AG09319 (cell line): ENCODE measurements around the gene SMARCC1.

Source experiments
- DNase-seq: peaks from one replicate; pipeline ENCODE4 v3.0.0-alpha.2; 2010; ENCODE audit warnings: low read depth; ENCODE audit errors: extremely low read depth
- TF ChIP-seq, protein P1 (sequence below): IDR thresholded peaks from 2 replicates; pipeline ENCODE4 v1.5.1; 2011; ENCODE audit warnings: low read depth, mild to moderate bottlenecking, inconsistent platforms, low read length, moderate library complexity

Gene SMARCC1

DNA sequence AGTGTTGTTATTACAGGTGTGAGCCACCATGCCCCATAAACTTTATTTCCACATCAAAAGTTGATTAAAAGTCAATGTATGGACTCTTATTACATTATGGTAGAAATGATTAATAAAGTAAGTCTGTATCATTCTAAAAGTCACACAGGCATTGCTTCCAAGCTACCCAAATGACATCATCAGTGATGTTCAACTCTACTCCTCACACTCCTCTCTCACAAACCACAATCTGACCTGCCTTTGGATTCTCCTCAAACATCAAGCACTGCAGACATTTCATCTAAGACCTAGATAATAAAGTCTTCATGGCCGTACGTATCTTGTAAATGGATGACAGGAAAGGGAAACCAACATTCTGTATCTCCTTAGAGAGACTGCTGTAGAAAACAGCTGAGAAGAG lies 68.0 kb downstream of the SMARCC1 start:
- no peak for DNase-seq

DNA sequence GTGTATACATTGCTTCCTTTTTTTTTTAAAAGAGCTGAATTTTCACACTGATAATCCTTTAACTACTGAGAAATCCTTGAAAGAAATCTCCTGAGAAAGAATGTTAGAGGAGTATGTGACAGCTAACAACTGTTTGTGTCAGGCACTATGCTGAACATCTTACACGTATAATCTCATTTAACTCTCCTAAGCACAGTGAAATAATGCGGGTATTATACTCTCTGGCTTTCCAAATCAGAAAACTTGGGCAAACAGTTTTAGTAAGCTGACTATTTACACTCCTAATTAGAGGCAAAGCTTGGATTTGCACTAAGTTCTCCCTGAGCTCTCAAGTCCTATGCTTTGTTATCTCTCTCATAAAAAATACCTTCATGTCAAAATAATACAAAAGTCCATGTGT lies 69.3 kb downstream of the SMARCC1 start:
- TF ChIP-seq, protein P1, sequence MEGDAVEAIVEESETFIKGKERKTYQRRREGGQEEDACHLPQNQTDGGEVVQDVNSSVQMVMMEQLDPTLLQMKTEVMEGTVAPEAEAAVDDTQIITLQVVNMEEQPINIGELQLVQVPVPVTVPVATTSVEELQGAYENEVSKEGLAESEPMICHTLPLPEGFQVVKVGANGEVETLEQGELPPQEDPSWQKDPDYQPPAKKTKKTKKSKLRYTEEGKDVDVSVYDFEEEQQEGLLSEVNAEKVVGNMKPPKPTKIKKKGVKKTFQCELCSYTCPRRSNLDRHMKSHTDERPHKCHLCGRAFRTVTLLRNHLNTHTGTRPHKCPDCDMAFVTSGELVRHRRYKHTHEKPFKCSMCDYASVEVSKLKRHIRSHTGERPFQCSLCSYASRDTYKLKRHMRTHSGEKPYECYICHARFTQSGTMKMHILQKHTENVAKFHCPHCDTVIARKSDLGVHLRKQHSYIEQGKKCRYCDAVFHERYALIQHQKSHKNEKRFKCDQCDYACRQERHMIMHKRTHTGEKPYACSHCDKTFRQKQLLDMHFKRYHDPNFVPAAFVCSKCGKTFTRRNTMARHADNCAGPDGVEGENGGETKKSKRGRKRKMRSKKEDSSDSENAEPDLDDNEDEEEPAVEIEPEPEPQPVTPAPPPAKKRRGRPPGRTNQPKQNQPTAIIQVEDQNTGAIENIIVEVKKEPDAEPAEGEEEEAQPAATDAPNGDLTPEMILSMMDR, result no peak
- no peak for DNase-seq

More for the DNA sequence above, 68.0 kb downstream of the SMARCC1 start:
- TF ChIP-seq, protein P1, result no peak

DNA sequence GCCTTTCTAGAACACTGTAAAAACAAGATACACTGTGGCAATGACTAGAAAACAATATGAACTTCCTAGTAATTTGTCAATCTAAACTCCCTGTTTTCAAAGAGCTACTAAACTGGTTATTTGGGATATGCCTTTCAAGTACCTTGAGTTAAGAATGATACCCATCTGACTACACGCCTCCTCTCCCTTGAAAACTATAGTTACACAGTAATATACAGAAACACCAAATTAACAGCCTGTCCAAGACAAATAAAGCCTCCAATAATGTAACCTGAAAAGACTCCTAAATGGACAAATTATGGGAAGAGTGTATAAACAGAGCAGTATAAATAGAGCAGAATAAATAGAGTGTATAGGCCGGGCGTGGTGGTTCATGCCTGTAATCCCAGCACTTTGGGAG lies 70.1 kb downstream of the SMARCC1 start:
- no peak for DNase-seq
- TF ChIP-seq, protein P1, result no peak

DNA sequence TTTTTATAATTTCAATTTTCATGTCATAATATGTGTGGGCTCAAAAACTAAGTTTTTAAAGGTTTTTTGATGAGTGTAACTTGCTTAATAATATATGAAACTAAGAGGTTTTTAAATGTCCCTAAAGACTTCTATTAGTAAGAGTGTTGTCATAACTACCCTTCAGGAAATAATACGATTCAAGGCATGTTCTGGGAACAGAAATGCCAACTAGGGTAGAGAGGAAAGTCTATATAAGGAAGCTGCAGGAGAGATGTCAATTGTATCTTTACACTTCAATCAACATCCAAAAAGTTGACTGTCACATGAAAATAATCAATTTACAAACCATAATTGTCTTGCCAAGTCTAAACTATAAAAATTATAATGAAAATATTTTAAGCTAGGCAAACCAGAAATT lies 76.3 kb downstream of the SMARCC1 start:
- DNase-seq, result no peak
- TF ChIP-seq, protein P1, result no peak

DNA sequence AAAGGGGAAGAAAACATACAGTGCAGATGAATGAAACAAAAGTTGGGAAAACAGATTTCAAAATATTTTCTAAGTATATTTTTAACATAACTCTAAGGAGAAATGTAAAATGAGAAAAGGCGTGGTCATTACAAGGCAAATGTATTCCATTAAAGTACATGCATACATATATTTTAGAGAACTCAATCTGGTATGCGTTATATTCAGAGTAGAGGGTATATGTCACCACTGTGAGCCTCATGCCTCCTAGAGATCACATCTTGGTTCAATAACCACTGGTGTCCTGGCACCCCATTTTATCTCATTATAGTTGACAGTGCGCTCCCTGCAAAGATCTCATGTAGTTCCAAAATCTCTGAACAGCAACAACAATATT lies 77.5 kb downstream of the SMARCC1 start:
- TF ChIP-seq, protein P1, result no peak
- no peak for DNase-seq

DNA sequence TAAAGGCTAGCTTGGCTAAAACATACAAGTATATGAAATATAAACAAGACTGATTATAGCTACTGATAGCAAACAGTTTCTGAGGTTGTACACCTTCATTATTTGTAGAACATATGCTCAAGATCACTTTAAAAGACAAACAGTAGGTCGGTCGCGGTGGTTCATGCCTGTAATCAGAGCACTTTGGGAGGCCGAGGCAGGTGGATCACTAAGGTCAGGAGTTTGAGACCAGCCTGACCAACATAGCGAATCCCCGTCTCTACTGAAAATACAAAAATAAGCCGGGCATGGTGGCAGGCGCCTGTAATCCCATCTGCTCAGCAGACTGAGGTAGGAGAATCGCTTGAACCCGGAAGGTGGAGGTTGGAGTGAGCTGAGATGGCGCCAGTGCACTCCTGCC lies 80.3 kb downstream of the SMARCC1 start:
- no peak for DNase-seq

DNA sequence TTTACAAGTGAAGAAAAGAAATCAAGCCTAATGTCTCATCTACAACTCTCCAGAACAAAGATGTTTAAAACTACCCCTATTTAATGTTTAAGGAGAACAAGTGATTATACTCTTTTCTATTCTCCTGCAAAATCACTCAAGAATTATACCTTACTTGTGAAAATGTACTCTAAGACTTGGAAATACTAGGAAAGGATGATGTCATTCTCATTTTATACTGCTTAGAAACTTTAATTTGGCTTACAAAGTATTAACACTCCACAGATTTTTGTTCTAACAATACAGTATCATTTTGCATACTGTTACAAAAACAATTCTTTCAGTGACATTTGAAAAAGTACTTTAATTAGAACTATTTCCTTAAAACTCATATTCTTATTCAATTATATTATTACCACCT lies 89.5 kb downstream of the SMARCC1 start:
- TF ChIP-seq, protein P1, result no peak

More for the DNA sequence above, 80.3 kb downstream of the SMARCC1 start:
- TF ChIP-seq, protein P1, result no peak

More for the DNA sequence above, 89.5 kb downstream of the SMARCC1 start:
- DNase-seq, result no peak
